ENCODE results near the gene SLFN13.

DNA sequence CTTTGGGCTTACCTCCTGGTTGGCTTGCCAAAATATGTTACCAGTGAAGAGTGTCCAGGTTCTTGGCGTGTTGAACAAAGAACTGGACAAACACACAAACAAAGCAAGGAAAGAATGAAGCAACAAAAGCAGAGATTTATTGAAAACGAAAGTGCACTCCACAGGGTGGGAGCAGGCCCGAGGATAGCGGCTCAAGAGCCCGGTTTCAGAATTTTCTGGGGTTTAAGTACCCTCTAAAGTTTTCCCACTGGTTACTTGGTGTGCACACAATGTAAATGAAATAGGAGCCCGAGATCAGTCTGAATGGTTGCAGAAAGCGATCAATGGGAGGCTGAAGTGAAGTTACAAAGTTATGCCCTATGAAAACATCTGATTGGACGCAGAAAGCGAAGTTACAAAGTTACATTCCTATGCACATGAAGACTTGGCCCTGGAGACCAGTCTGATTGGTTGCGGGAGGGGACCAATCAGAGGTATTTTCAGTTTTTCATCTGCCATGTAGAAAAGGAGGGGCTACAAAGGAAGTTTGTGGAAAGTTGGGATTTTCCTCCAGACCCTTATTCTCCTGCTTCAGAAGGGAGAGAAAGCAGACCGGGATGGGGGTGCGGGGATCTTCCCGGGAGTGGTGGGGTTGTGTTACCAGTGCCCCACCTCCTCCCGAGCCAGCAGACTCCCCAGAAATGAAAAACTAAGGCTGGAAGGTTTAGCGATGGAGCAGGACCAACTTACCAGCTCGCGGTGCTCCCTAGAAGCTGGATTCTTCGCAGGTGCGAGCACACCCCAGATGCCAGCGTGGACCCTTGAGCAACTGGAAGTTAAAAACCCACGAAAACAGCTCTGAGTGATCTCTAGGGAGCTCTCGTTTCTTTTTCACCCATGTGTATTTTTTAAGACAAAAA lies 16.1 kb downstream of the SLFN13 start, which contains the start of gene SLFN12:
- TF ChIP-seq, protein P1, sequence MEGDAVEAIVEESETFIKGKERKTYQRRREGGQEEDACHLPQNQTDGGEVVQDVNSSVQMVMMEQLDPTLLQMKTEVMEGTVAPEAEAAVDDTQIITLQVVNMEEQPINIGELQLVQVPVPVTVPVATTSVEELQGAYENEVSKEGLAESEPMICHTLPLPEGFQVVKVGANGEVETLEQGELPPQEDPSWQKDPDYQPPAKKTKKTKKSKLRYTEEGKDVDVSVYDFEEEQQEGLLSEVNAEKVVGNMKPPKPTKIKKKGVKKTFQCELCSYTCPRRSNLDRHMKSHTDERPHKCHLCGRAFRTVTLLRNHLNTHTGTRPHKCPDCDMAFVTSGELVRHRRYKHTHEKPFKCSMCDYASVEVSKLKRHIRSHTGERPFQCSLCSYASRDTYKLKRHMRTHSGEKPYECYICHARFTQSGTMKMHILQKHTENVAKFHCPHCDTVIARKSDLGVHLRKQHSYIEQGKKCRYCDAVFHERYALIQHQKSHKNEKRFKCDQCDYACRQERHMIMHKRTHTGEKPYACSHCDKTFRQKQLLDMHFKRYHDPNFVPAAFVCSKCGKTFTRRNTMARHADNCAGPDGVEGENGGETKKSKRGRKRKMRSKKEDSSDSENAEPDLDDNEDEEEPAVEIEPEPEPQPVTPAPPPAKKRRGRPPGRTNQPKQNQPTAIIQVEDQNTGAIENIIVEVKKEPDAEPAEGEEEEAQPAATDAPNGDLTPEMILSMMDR (conservative IDR thresholded peaks at IDR 0.05): no peak
- TF ChIP-seq ZFX (IDR thresholded peaks at IDR 0.05): no peak
